ENCODE data around the gene PKM.

- TF ChIP-seq CTCF (conservative IDR thresholded peaks at IDR 0.05) (no peak), EZH2 (IDR thresholded peaks at IDR 0.05; ENCODE audit: low read depth) (no peak)
Measured at GRCh38 chr15:72182244-72182643, 48.7 kb downstream of the PKM start.
